A673 (cell line): ENCODE results near the gene COQ3. TPM values are rescaled to one million over a fixed set of nuclear protein-coding genes. Genes with fewer than 3 reads are reported as not detected.
A peak's percentile ranks its signal among the peaks of the same experiment; 100 is the strongest.

Source experiments
- BruUV-seq: library from RNA; stranded (reverse); fragments of 400-500 nt; replicated peaks from 2 replicates; lab custom pipeline; 2021; lab: Mats Ljungman, UMichigan
- CTCF ChIA-PET: fragments of 300-600 bp; sonication (Branson Sonifier 250); formaldehyde crosslinking; loops from one replicate; lab custom pipeline; 2022; ENCODE audit warnings: antibody characterized with exemption; lab: Charles Lee
- POLR2A ChIA-PET: fragments of 300-600 bp; sonication (Branson Sonifier 250); formaldehyde crosslinking; loops from one replicate; lab custom pipeline; 2022; ENCODE audit warnings: antibody characterized with exemption; ENCODE audit not compliant: low non-redundant PET; lab: Charles Lee
- DNase-seq: peaks from one replicate; pipeline ENCODE4 v3.0.0-alpha.2; 2015; ENCODE audit warnings: low spot score
- H3K27ac ChIP-seq: fragments of 200-600 bp; sonication (generic); 2 replicates; pipeline ENCODE4 v1.5.1; 2016; ENCODE audit warnings: mixed run types, low read depth, mild to moderate bottlenecking, mixed read lengths, antibody characterized with exemption, low read length; ENCODE audit not compliant: poor library complexity, severe bottlenecking
- H3K27me3 ChIP-seq: fragments of 200-600 bp; sonication (generic); replicated peaks from 2 replicates; pipeline ENCODE4 v1.6.1; 2017; ENCODE audit warnings: mixed run types, low read depth, mild to moderate bottlenecking, mixed read lengths, antibody characterized with exemption, low read length; ENCODE audit not compliant: insufficient read depth, poor library complexity
- H3K36me3 ChIP-seq: fragments of 200-600 bp; sonication (generic); 2 replicates; pipeline ENCODE4 v1.6.1; 2016; ENCODE audit warnings: mixed run types, mild to moderate bottlenecking, mixed read lengths, antibody characterized with exemption, low read length; ENCODE audit not compliant: insufficient read depth, poor library complexity, severe bottlenecking
- H3K4me1 ChIP-seq: fragments of 200-600 bp; sonication (generic); 2 replicates; pipeline ENCODE4 v1.6.1; 2017; ENCODE audit warnings: mixed run types, mild to moderate bottlenecking, mixed read lengths, antibody characterized with exemption, low read length; ENCODE audit not compliant: insufficient read depth, poor library complexity, severe bottlenecking
- H3K4me3 ChIP-seq: fragments of 200-600 bp; sonication (generic); 2 replicates; pipeline ENCODE4 v1.5.1; 2016; ENCODE audit warnings: low read depth, mixed run types, mild to moderate bottlenecking, mixed read lengths, low read length; ENCODE audit not compliant: poor library complexity, severe bottlenecking
- H3K9me3 ChIP-seq: fragments of 200-600 bp; sonication (generic); 2 replicates; pipeline ENCODE4 v1.6.1; 2016; ENCODE audit warnings: mixed run types, low read depth, mild to moderate bottlenecking, mixed read lengths, antibody characterized with exemption, low read length; ENCODE audit not compliant: poor library complexity, severe bottlenecking
- CTCF ChIP-seq: fragments of 300-800, 200-600 bp; sonication (generic); conservative IDR thresholded peaks from 2 replicates; pipeline ENCODE4 v1.5.1; 2017; ENCODE audit warnings: low read depth, mild to moderate bottlenecking, antibody characterized with exemption, low read length, moderate library complexity, mixed read lengths
- EZH2 ChIP-seq: fragments of 200-600 bp; sonication (generic); IDR thresholded peaks from 2 replicates; pipeline ENCODE4 v1.6.1; 2017; ENCODE audit warnings: borderline replicate concordance, low read depth, mild to moderate bottlenecking, mixed read lengths, antibody characterized with exemption, low read length; ENCODE audit not compliant: poor library complexity, severe bottlenecking
- intact Hi-C: fragments of 100-400 bp; cut with micrococcal nuclease; formaldehyde crosslinking; loops from one replicate; pipeline ENCODE4 v1.10.0; 2022; ENCODE audit not compliant: unreplicated experiment
- total RNA-seq: library from RNA; stranded (reverse); gene quantifications from 2 replicates; pipeline ENCODE4 v1.2.3, GENCODE V29; 2021

COQ3 gene
- total RNA-seq, 1 experiment from 2014 or later = 15.9 TPM

- no peak for TF ChIP-seq EZH2
- peak; percentile 72 for TF ChIP-seq CTCF
- no peaks in the 10 kb centered on the region for H3K27me3 ChIP-seq
- no peaks in the 10 kb centered on the region for H3K4me1 ChIP-seq
- no TSS peak for BruUV-seq
- DNase-seq = peak; percentile 74
- no peak overlapping the region for H3K27ac ChIP-seq
- H3K4me3 ChIP-seq = no peak overlapping the region
- ChIA-PET CTCF (interaction anchor here (0.6 to 0.7 kb wide), 4 partner anchors 10 to 412 kb away, joined by 3 to 6 read pairs (median 3); partner anchors contain the start of gene PNISR), POLR2A (no interaction called here)
- intact Hi-C loops = loop anchor here (5.0 to 10.0 kb wide), 3 partner anchors 58 to 488 kb away; partner anchors contain the start of genes COQ3 and PNISR
- H3K36me3 ChIP-seq = no peaks in the 10 kb centered on the region
- H3K9me3 ChIP-seq = no peaks in the 10 kb centered on the region
These were observed 59.4 kb downstream of the COQ3 start for GRCh38 chr6:99334526-99335127.

- no peak for DNase-seq
- Histone ChIP-seq H3K9me3 (no peaks in the 10 kb centered on the region), H3K4me1 (no peaks in the 10 kb centered on the region), H3K27ac (no peak overlapping the region), H3K4me3 (no peak overlapping the region), H3K36me3 (no peaks in the 10 kb centered on the region), H3K27me3 (no peaks in the 10 kb centered on the region)
- intact Hi-C loops = loop anchor here (5.0 to 10.0 kb wide), 3 partner anchors 59 to 489 kb away; partner anchors contain the start of genes COQ3 and PNISR
- ChIA-PET CTCF (no interaction called here), POLR2A (no interaction called here)
- no TSS peak for BruUV-seq
- no peak for TF ChIP-seq EZH2
- TF ChIP-seq CTCF = no peak
These were observed 60.9 kb downstream of the COQ3 start for GRCh38 chr6:99333068-99333467.

GRCh38 chr6:99331531-99331930 lies 62.5 kb downstream of the COQ3 start:
- ChIA-PET CTCF (no interaction called here), POLR2A (interaction anchor here (0.5 kb wide), 1 partner anchor 1452 kb away, joined by 5 read pairs; no protein-coding TSS in a partner anchor)
- H3K9me3 ChIP-seq = no peaks in the 10 kb centered on the region
- TF ChIP-seq EZH2 (no peak), CTCF (no peak)
- no peak overlapping the region for H3K27ac ChIP-seq
- intact Hi-C loops = loop anchor here (5.0 to 10.0 kb wide), 3 partner anchors 61 to 491 kb away; partner anchors contain the start of genes COQ3 and PNISR
- no peaks in the 10 kb centered on the region for H3K4me1 ChIP-seq
- BruUV-seq = no TSS peak
- H3K4me3 ChIP-seq = no peak overlapping the region
- DNase-seq = no peak
- no peaks in the 10 kb centered on the region for H3K27me3 ChIP-seq
- no peaks in the 10 kb centered on the region for H3K36me3 ChIP-seq
